Measurements from ENCODE around the gene CDK4.

The CDK4 gene

GRCh38 chr12:57755454-57756372 is 3.6 kb upstream of the CDK4 start:
- no peak for TF ChIP-seq ZNF274 (IDR thresholded peaks at IDR 0.05; ENCODE audit: low read depth, low read length)
- TF ChIP-seq YY1 (IDR thresholded peaks at IDR 0.05; ENCODE audit: insufficient read depth, insufficient read length) = no peak
- TF ChIP-seq SUZ12 (IDR thresholded peaks at IDR 0.05; ENCODE audit: extremely low read depth, insufficient read depth, insufficient read length) = peak; percentile 83
- Histone ChIP-seq H3K36me3 (ENCODE audit: insufficient read depth, insufficient read length, low read length) (peaks cover 8% of the 10 kb centered on the region), H3K4me3 (ENCODE audit: insufficient read length, low read depth) (peak overlapping the region; percentile 35), H3K27me3 (ENCODE audit: insufficient read depth, insufficient read length) (peaks cover 60% of the 10 kb centered on the region), H3K9me3 (ENCODE audit: insufficient read depth, low read length) (no peaks in the 10 kb centered on the region), H3K9ac (ENCODE audit: insufficient read length, low read depth) (peak overlapping the region; percentile 44), H3K4me1 (ENCODE audit: insufficient read depth, insufficient read length) (peaks cover 6% of the 10 kb centered on the region)
- DNase-seq (ENCODE audit: low read depth, low spot score) = no peak

GRCh38 chr12:57755194-57755453 is 3.0 kb upstream of the CDK4 start:
- Histone ChIP-seq H3K9ac (ENCODE audit: insufficient read length, low read depth) (no peak overlapping the region), H3K9me3 (ENCODE audit: insufficient read depth, low read length) (no peaks in the 10 kb centered on the region), H3K27me3 (ENCODE audit: insufficient read depth, insufficient read length) (peaks cover 60% of the 10 kb centered on the region), H3K4me1 (ENCODE audit: insufficient read depth, insufficient read length) (peaks cover 7% of the 10 kb centered on the region), H3K36me3 (ENCODE audit: insufficient read depth, insufficient read length, low read length) (peaks cover 14% of the 10 kb centered on the region), H3K4me3 (ENCODE audit: insufficient read length, low read depth) (peak overlapping the region; percentile 31)
- no peak for DNase-seq (ENCODE audit: low read depth, low spot score)
- TF ChIP-seq ZNF274 (IDR thresholded peaks at IDR 0.05; ENCODE audit: low read depth, low read length) (no peak), SUZ12 (IDR thresholded peaks at IDR 0.05; ENCODE audit: extremely low read depth, insufficient read depth, insufficient read length) (no peak), YY1 (IDR thresholded peaks at IDR 0.05; ENCODE audit: insufficient read depth, insufficient read length) (no peak)

GRCh38 chr12:57754411-57755193 is 2.5 kb upstream of the CDK4 start, which contains the start of gene MARCHF9:
Gene MARCHF9, plus strand, starts transcription at chr12:57755103. Its CDS starts 426 bp downstream, at chr12:57755529.
- Histone ChIP-seq H3K27me3 (ENCODE audit: insufficient read depth, insufficient read length) (peaks cover 60% of the 10 kb centered on the region), H3K4me3 (ENCODE audit: insufficient read length, low read depth) (peak within 1 kb of the TSS; percentile 55), H3K4me1 (ENCODE audit: insufficient read depth, insufficient read length) (peaks cover 7% of the 10 kb centered on the region), H3K9me3 (ENCODE audit: insufficient read depth, low read length) (no peaks in the 10 kb centered on the region), H3K36me3 (ENCODE audit: insufficient read depth, insufficient read length, low read length) (peaks cover 20% of the 10 kb centered on the region), H3K9ac (ENCODE audit: insufficient read length, low read depth) (peak within 1 kb of the TSS; percentile 44)
- DNase-seq (ENCODE audit: low read depth, low spot score) = no peak
- no peak for TF ChIP-seq ZNF274 (IDR thresholded peaks at IDR 0.05; ENCODE audit: low read depth, low read length)
- TF ChIP-seq SUZ12 (IDR thresholded peaks at IDR 0.05; ENCODE audit: extremely low read depth, insufficient read depth, insufficient read length) = no peak
- TF ChIP-seq YY1 (IDR thresholded peaks at IDR 0.05; ENCODE audit: insufficient read depth, insufficient read length) = no peak

DNA sequence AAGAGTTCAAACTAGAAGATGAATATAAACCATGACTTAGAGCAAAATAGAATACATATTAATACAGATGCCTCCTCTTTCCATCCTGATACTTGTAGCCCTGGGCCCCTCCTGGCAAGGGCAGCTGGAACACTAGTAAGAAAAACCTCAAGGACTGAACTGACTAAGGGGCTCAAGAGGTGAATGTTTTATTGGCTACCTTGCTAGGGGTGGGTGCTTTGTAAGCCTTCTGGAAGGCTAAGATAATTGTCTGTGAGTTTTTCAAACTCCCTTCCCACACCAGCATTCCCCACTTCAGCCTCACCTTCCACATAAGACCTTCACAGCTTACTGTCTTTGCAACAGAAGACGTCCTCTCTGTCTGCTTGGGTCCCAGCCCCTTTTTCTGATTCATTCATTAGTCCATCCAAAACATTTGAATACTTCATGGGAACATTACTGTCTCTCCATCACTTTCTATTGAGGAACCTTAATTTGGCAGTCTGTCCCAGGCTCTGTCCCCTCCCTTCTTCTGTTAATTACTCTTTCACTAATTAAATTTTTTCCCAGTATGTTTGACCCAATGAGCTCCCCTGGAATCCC is 1.7 kb upstream of the CDK4 start:
- Histone ChIP-seq H3K9ac (ENCODE audit: insufficient read length, low read depth) (no peak overlapping the region), H3K36me3 (ENCODE audit: insufficient read depth, insufficient read length, low read length) (peaks cover 27% of the 10 kb centered on the region), H3K9me3 (ENCODE audit: insufficient read depth, low read length) (no peaks in the 10 kb centered on the region), H3K27me3 (ENCODE audit: insufficient read depth, insufficient read length) (peaks cover 57% of the 10 kb centered on the region), H3K4me1 (ENCODE audit: insufficient read depth, insufficient read length) (peaks cover 7% of the 10 kb centered on the region), H3K4me3 (ENCODE audit: insufficient read length, low read depth) (no peak overlapping the region)
- TF ChIP-seq SUZ12 (IDR thresholded peaks at IDR 0.05; ENCODE audit: extremely low read depth, insufficient read depth, insufficient read length) (no peak), YY1 (IDR thresholded peaks at IDR 0.05; ENCODE audit: insufficient read depth, insufficient read length) (no peak), ZNF274 (IDR thresholded peaks at IDR 0.05; ENCODE audit: low read depth, low read length) (no peak)
- DNase-seq (ENCODE audit: low read depth, low spot score) = no peak

GRCh38 chr12:57752668-57753000 is 524 bp upstream of the CDK4 start:
- H3K9me3 ChIP-seq (ENCODE audit: insufficient read depth, low read length) = no peaks in the 10 kb centered on the region
- H3K4me3 ChIP-seq (ENCODE audit: insufficient read length, low read depth) = no peak overlapping the region
- H3K4me1 ChIP-seq (ENCODE audit: insufficient read depth, insufficient read length) = peaks cover 7% of the 10 kb centered on the region
- peaks cover 38% of the 10 kb centered on the region for H3K36me3 ChIP-seq (ENCODE audit: insufficient read depth, insufficient read length, low read length)
- TF ChIP-seq YY1 (IDR thresholded peaks at IDR 0.05; ENCODE audit: insufficient read depth, insufficient read length) = no peak
- no peak for TF ChIP-seq SUZ12 (IDR thresholded peaks at IDR 0.05; ENCODE audit: extremely low read depth, insufficient read depth, insufficient read length)
- TF ChIP-seq ZNF274 (IDR thresholded peaks at IDR 0.05; ENCODE audit: low read depth, low read length) = no peak
- H3K27me3 ChIP-seq (ENCODE audit: insufficient read depth, insufficient read length) = peaks cover 45% of the 10 kb centered on the region
- DNase-seq (ENCODE audit: low read depth, low spot score) = no peak
- no peak overlapping the region for H3K9ac ChIP-seq (ENCODE audit: insufficient read length, low read depth)

GRCh38 chr12:57751432-57751787 is 700 bp downstream of the CDK4 start:
- Histone ChIP-seq H3K27me3 (ENCODE audit: insufficient read depth, insufficient read length) (peaks cover 33% of the 10 kb centered on the region), H3K9me3 (ENCODE audit: insufficient read depth, low read length) (no peaks in the 10 kb centered on the region), H3K36me3 (ENCODE audit: insufficient read depth, insufficient read length, low read length) (peaks cover 50% of the 10 kb centered on the region), H3K9ac (ENCODE audit: insufficient read length, low read depth) (peak overlapping the region; percentile 95), H3K4me3 (ENCODE audit: insufficient read length, low read depth) (peak overlapping the region; percentile 99), H3K4me1 (ENCODE audit: insufficient read depth, insufficient read length) (peaks cover 5% of the 10 kb centered on the region)
- TF ChIP-seq ZNF274 (IDR thresholded peaks at IDR 0.05; ENCODE audit: low read depth, low read length) (no peak), SUZ12 (IDR thresholded peaks at IDR 0.05; ENCODE audit: extremely low read depth, insufficient read depth, insufficient read length) (no peak)
- DNase-seq (ENCODE audit: low read depth, low spot score) = no peak
